A673 (cell line): Measurements from ENCODE around the gene BEX3.

Source experiments
- EZH2 ChIP-seq: fragments of 200-600 bp; sonication (generic); IDR thresholded peaks from 2 replicates; pipeline ENCODE4 v1.6.1; 2017; ENCODE audit warnings: borderline replicate concordance, low read depth, mild to moderate bottlenecking, mixed read lengths, antibody characterized with exemption, low read length; ENCODE audit not compliant: poor library complexity, severe bottlenecking
- TF ChIP-seq, protein P1 (sequence below): fragments of 300-800, 200-600 bp; sonication (generic); conservative IDR thresholded peaks from 2 replicates; pipeline ENCODE4 v1.5.1; 2017; ENCODE audit warnings: low read depth, mild to moderate bottlenecking, antibody characterized with exemption, low read length, moderate library complexity, mixed read lengths

DNA sequence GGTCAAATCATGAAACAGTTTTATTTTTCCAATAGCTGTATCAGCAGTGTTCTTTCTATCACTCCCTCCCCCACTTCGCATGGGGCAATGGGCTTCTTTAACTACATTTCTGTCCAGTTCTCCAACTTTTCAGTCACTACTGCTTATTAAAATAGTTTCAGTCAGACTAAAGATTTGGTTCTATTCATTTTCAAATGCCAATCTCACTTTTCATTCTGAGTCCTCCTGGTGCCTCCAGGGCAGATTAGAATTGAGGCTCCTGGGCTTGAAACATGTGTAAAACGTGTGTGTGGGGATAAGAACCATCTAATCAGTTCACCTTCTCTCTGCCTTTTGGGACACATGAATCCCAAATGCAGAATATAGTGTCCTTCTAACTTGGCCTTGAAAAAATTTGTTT is 3.5 kb upstream of the BEX3 start:
- TF ChIP-seq, protein P1, sequence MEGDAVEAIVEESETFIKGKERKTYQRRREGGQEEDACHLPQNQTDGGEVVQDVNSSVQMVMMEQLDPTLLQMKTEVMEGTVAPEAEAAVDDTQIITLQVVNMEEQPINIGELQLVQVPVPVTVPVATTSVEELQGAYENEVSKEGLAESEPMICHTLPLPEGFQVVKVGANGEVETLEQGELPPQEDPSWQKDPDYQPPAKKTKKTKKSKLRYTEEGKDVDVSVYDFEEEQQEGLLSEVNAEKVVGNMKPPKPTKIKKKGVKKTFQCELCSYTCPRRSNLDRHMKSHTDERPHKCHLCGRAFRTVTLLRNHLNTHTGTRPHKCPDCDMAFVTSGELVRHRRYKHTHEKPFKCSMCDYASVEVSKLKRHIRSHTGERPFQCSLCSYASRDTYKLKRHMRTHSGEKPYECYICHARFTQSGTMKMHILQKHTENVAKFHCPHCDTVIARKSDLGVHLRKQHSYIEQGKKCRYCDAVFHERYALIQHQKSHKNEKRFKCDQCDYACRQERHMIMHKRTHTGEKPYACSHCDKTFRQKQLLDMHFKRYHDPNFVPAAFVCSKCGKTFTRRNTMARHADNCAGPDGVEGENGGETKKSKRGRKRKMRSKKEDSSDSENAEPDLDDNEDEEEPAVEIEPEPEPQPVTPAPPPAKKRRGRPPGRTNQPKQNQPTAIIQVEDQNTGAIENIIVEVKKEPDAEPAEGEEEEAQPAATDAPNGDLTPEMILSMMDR = no peak
- no peak for TF ChIP-seq EZH2
